K562 (cell line): ENCODE measurements around the gene EPB41L4B. TPM values are rescaled to one million over a fixed set of nuclear protein-coding genes. Genes with fewer than 3 reads are reported as not detected.

Source experiments
- ARID3A ChIP-seq: IDR thresholded peaks from 2 replicates; pipeline ENCODE4 v1.6.1; 2012; ENCODE audit warnings: low read depth, low read length, improper control_type of control experiment, borderline replicate concordance
- ASH1L ChIP-seq: fragments of 450-650 bp; IDR thresholded peaks from 2 replicates; pipeline ENCODE4 v1.6.1; 2018; ENCODE audit warnings: borderline replicate concordance, mild to moderate bottlenecking, low read depth; ENCODE audit not compliant: partially characterized antibody
- BCL6 ChIP-seq: fragments of 250-450 bp; sonication (Bioruptor Pico); IDR thresholded peaks from 2 replicates; pipeline ENCODE4 v1.4.0; 2020
- CTCF ChIP-seq, 3 experiments: IDR thresholded peaks in 2 of 3; conservative IDR thresholded peaks in 1 of 3; 2 replicates each; pipeline ENCODE4 v1.5.1; 2011 to 2012; ENCODE audit warnings: low read length in 3 of 3, mild to moderate bottlenecking in 3 of 3, control low read depth in 2 of 3, improper control_type of control experiment in 1 of 3, inconsistent platforms in 1 of 3, low read depth in 1 of 3, mixed read lengths in 1 of 3, moderate library complexity in 1 of 3; ENCODE audit not compliant: insufficient read depth in 2 of 3
- CTCFL ChIP-seq: IDR thresholded peaks from 2 replicates; pipeline ENCODE4 v1.6.1; 2011; ENCODE audit warnings: borderline replicate concordance, low read depth, mild to moderate bottlenecking, moderate library complexity, low read length; ENCODE audit not compliant: insufficient read depth, poor library complexity, severe bottlenecking
- ERF ChIP-seq: fragments of 450-650 bp; formaldehyde crosslinking; IDR thresholded peaks from 2 replicates; pipeline ENCODE4 v1.4.0; 2020; ENCODE audit warnings: mild to moderate bottlenecking, mixed read lengths
- FOXP1 ChIP-seq: sonication (generic); formaldehyde crosslinking; IDR thresholded peaks from 2 replicates; pipeline ENCODE4 v1.8.0; 2022; ENCODE audit warnings: mild to moderate bottlenecking, missing genetic modification reagents
- HOXB6 ChIP-seq: fragments of 250-450 bp; sonication (Bioruptor Pico); IDR thresholded peaks from 2 replicates; pipeline ENCODE4 v1.5.1; 2022; ENCODE audit warnings: mild to moderate bottlenecking, borderline replicate concordance
- MAFK ChIP-seq: IDR thresholded peaks from 2 replicates; pipeline ENCODE4 v1.6.1; 2011; ENCODE audit warnings: low read length, improper control_type of control experiment
- PHF20 ChIP-seq: fragments of 450-650 bp; IDR thresholded peaks from 2 replicates; pipeline ENCODE4 v1.6.1; 2018; ENCODE audit not compliant: partially characterized antibody
- RNF2 ChIP-seq: sonication (generic); IDR thresholded peaks from 2 replicates; pipeline ENCODE4 v1.6.1; 2016
- SMAD4 ChIP-seq: fragments of 250-450 bp; sonication (Bioruptor Pico); conservative IDR thresholded peaks from 2 replicates; pipeline ENCODE4 v1.8.0; 2021; ENCODE audit warnings: inconsistent platforms, mild to moderate bottlenecking, moderate library complexity
- SNAPC5 ChIP-seq: fragments of 250-450 bp; sonication (Bioruptor Pico); IDR thresholded peaks from 2 replicates; pipeline ENCODE4 v1.8.0; 2021; ENCODE audit warnings: moderate library complexity, mild to moderate bottlenecking, inconsistent platforms
- SRSF7 ChIP-seq: fragments of 200-400 bp; formaldehyde crosslinking; optimal IDR thresholded peaks from 2 replicates; pipeline ENCODE3; 2017; ENCODE audit warnings: mild to moderate bottlenecking, low read depth, low read length
- STAT6 ChIP-seq: sonication (generic); formaldehyde crosslinking; IDR thresholded peaks from 2 replicates; pipeline ENCODE4 v1.8.1; 2023; ENCODE audit warnings: mild to moderate bottlenecking, missing genetic modification reagents
- TRIM24 ChIP-seq, 2 experiments: fragments of 450-650 bp; IDR thresholded peaks; 2 replicates each; pipeline ENCODE4 v1.6.1; 2016
- ZNF644 ChIP-seq: fragments of 200-800 bp; sonication (Bioruptor generic); IDR thresholded peaks from 2 replicates; pipeline ENCODE4 v1.6.1; 2016; ENCODE audit warnings: low read depth, missing genetic modification characterization, missing compliant biosample characterization
- ZNF766 ChIP-seq: fragments of 200-800 bp; sonication (Bioruptor generic); conservative IDR thresholded peaks from 2 replicates; pipeline ENCODE4 v1.6.1; 2016; ENCODE audit warnings: missing genetic modification characterization, missing compliant biosample characterization
- ZNF780A ChIP-seq: fragments of 250-450 bp; sonication (Bioruptor Pico); IDR thresholded peaks from 2 replicates; pipeline ENCODE4 v1.5.0; 2021; ENCODE audit warnings: mild to moderate bottlenecking
- polyA plus RNA-seq, 8 experiments: library from polyadenylated mRNA; depleted of rRNA in 4 of 8; stranded (reverse) in 5 of 8; unstranded in 3 of 8; fragments of >200 nt; fragmentation: Nextera tagmentation in 2 of 8; fragmentation: Illumina TruSeq in 1 of 8; extraction: Ambion mirVana in 2 of 8; extraction: Trizol in 1 of 8; gene quantifications; 2 replicates each; pipeline versions ENCODE4 v1.2.1 to v1.2.3, GENCODE V29; 2011 to 2014; ENCODE audit warnings: inconsistent platforms in 1 of 8, missing spikeins in 1 of 8
- total RNA-seq, 7 experiments: library from RNA; depleted of rRNA in 6 of 7; stranded (reverse); fragments of >200 nt in 6 of 7; fragmentation: Illumina TruSeq in 2 of 7; extraction: Trizol in 2 of 7; gene quantifications; 2 replicates each; pipeline versions ENCODE4 v1.2.1 to v1.2.3, GENCODE V29; 2011 to 2021; ENCODE audit warnings: low replicate concordance in 1 of 7

Gene EPB41L4B
- total and polyA plus RNA-seq, 9 of the 15 experiments (the other 6 are each of a cell fraction or from before 2014, with no cell fraction given): 0.09 to 0.38 (median 0.21) TPM

GRCh38 chr9:109320742-109321448, at the start of gene EPB41L4B (continued):
- TF ChIP-seq RNF2 (no peak), ZNF780A (CRISPR knock-in tag) (no peak), MAFK (no peak), ZNF644 (tag) (no peak), ZNF766 (CRISPR knock-in tag) (no peak), HOXB6 (no peak), SNAPC5 (CRISPR knock-in tag) (no peak), ARID3A (no peak), BCL6 (CRISPR knock-in tag) (no peak), SRSF7 (no peak), STAT6 (CRISPR knock-in tag) (no peak), ERF (CRISPR knock-in tag) (no peak), CTCF (IDR thresholded peaks at IDR 0.05 in 2 of 3, conservative IDR thresholded peaks at IDR 0.05 in 1 of 3; ENCODE audit: insufficient read depth in 2 of 3, low read depth in 1 of 3, low read length in 3 of 3) (peak; percentile 81 to 97 (median 90)), PHF20 (no peak), TRIM24 (IDR thresholded peaks at IDR 0.05) (no peak), SMAD4 (CRISPR knock-in tag) (peak; percentile 36; the same call in 1 of the 2 replicates), ASH1L (no peak), CTCFL (peak; percentile 70), FOXP1 (CRISPR knock-in tag) (no peak)
